ENCODE results near the gene TMEM198. TPM values are rescaled to one million over a fixed set of nuclear protein-coding genes. Genes with fewer than 3 reads are reported as not detected.

TMEM198 gene
- total RNA-seq, 1 donor from 2014 or later, result 2.5 TPM

GRCh38 chr2:219556413-219556812 lies 12.6 kb downstream of the TMEM198 start:
- DNase-seq, result no peak
- TF ChIP-seq, protein P1, sequence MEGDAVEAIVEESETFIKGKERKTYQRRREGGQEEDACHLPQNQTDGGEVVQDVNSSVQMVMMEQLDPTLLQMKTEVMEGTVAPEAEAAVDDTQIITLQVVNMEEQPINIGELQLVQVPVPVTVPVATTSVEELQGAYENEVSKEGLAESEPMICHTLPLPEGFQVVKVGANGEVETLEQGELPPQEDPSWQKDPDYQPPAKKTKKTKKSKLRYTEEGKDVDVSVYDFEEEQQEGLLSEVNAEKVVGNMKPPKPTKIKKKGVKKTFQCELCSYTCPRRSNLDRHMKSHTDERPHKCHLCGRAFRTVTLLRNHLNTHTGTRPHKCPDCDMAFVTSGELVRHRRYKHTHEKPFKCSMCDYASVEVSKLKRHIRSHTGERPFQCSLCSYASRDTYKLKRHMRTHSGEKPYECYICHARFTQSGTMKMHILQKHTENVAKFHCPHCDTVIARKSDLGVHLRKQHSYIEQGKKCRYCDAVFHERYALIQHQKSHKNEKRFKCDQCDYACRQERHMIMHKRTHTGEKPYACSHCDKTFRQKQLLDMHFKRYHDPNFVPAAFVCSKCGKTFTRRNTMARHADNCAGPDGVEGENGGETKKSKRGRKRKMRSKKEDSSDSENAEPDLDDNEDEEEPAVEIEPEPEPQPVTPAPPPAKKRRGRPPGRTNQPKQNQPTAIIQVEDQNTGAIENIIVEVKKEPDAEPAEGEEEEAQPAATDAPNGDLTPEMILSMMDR (IDR thresholded peaks at IDR 0.05; ENCODE audit: borderline replicate concordance), result no peak
- Histone ChIP-seq H3K4me1 (peaks cover 34% of the 10 kb centered on the region), H3K9me3 (replicated peaks) (no peaks in the 10 kb centered on the region), H3K27me3 (ENCODE audit: low read depth) (peaks cover 32% of the 10 kb centered on the region), H3K27ac (replicated peaks) (no peak overlapping the region), H3K4me3 (no peak overlapping the region), H3K36me3 (peaks cover 15% of the 10 kb centered on the region)
- intact Hi-C loops (cut with micrococcal nuclease), result no loop called here

DNA sequence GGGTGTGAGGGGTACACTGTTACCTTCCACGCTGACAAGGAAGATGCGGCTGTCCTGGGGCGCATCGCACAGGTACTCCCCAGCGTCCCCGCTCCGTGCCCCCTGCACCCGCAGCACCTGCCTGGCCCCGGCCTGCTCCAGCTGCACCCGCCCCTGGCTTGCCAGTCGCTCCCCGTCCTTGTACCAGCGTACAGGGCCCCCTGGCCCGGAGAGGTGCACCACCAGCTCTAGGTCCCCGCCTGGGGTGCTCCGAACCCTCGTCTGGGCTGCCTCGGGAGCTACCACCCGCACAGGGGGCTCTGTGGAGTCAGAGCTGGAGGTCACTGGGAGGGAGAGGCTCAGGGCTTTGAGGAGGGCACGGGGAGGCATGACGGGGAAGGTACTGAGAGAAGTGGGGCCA lies 13.5 kb downstream of the TMEM198 start:
- Histone ChIP-seq H3K4me1 (peaks cover 32% of the 10 kb centered on the region), H3K9me3 (replicated peaks) (no peaks in the 10 kb centered on the region), H3K27ac (replicated peaks) (no peak overlapping the region), H3K27me3 (ENCODE audit: low read depth) (peaks cover 23% of the 10 kb centered on the region), H3K4me3 (no peak overlapping the region), H3K36me3 (peaks cover 24% of the 10 kb centered on the region)
- TF ChIP-seq, protein P1 (IDR thresholded peaks at IDR 0.05; ENCODE audit: borderline replicate concordance), result no peak
- intact Hi-C loops (cut with micrococcal nuclease), result no loop called here
- DNase-seq, result no peak

DNA sequence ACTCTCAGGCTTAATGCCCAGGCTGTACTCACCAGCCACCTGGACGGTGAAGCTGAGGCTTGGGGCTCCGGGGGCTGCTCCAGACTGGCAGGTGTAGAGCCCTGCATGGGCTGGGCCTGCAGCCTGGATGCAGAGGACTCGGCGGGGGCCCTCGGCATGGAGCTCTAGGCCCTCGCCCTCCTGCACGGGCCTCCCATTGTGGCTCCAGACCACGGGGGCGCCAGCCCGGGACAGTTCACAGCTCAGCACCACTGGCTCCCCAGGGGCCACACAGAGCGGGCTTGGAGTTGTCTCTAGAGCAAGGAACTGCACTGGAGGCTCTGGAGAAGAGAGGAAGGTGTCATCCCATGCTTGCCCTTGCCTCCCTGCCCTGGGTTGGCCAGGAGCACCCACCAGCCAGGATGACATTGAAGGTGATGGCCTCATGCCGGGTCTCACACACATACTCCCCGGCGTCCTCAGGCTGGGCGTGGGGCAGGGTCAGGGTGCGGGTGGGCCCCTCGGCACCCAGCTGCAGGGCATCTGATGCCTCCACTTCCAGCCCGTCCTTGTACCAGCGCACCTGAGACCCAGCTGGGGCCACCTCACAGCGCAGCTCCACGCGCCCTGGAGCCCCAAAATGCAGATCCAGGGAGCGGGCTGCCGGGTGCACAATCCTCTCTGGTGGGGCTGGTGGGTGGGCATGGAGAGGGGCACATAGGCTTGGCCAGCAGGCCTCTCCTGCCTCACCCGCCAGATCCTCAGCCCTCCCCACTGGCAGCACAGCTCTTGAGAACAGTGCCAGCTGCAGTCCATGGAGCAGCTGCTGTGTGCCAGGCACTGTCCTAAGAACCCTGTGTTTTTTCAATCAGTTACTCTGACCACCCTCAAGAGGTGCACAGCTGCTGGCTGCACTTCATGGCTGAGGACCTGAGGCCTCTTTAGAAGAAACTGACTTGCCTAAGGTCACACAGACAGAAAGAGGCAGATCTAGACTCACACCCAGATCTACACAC lies 14.3 kb downstream of the TMEM198 start:
- intact Hi-C loops (cut with micrococcal nuclease), result no loop called here

GRCh38 chr2:219559156-219559915 lies 15.5 kb downstream of the TMEM198 start:
- Histone ChIP-seq H3K4me3 (no peak overlapping the region), H3K4me1 (peaks cover 21% of the 10 kb centered on the region), H3K27me3 (ENCODE audit: low read depth) (peaks cover 3% of the 10 kb centered on the region), H3K27ac (replicated peaks) (no peak overlapping the region), H3K9me3 (replicated peaks) (no peaks in the 10 kb centered on the region), H3K36me3 (peaks cover 44% of the 10 kb centered on the region)
- TF ChIP-seq, protein P1 (IDR thresholded peaks at IDR 0.05; ENCODE audit: borderline replicate concordance), result no peak
- DNase-seq, result no peak
- intact Hi-C loops (cut with micrococcal nuclease), result no loop called here

More for the DNA sequence above, 14.3 kb downstream of the TMEM198 start:
- Histone ChIP-seq H3K27me3 (ENCODE audit: low read depth) (peaks cover 15% of the 10 kb centered on the region), H3K4me3 (no peak overlapping the region), H3K4me1 (peaks cover 25% of the 10 kb centered on the region), H3K9me3 (replicated peaks) (no peaks in the 10 kb centered on the region), H3K27ac (replicated peaks) (no peak overlapping the region), H3K36me3 (peaks cover 32% of the 10 kb centered on the region)
- no peak for DNase-seq
- TF ChIP-seq, protein P1 (IDR thresholded peaks at IDR 0.05; ENCODE audit: borderline replicate concordance), result no peak

- no peaks in the 10 kb centered on the region for H3K27me3 ChIP-seq (ENCODE audit: low read depth)
- peaks cover 48% of the 10 kb centered on the region for H3K36me3 ChIP-seq
- no peak overlapping the region for H3K4me3 ChIP-seq
- TF ChIP-seq, protein P1 (IDR thresholded peaks at IDR 0.05; ENCODE audit: borderline replicate concordance), result peak; percentile 81
- intact Hi-C loops (cut with micrococcal nuclease), result no loop called here
- H3K27ac ChIP-seq (replicated peaks), result no peak overlapping the region
- DNase-seq, result no peak
- peaks cover 29% of the 10 kb centered on the region for H3K4me1 ChIP-seq
- no peaks in the 10 kb centered on the region for H3K9me3 ChIP-seq (replicated peaks)
These were observed 16.4 kb downstream of the TMEM198 start for GRCh38 chr2:219560037-219560892.
